Measurements from ENCODE around the gene TVP23C. TPM values are rescaled to one million over a fixed set of nuclear protein-coding genes. Genes with fewer than 3 reads are reported as not detected.

TVP23C gene
- total and polyA plus RNA-seq, 9 of the 15 experiments (the other 6 are each of a cell fraction or from before 2014, with no cell fraction given), result 5.7 to 16.8 (median 8.2) TPM

- no peaks in the 10 kb centered on the region for H3K27me3 ChIP-seq (ENCODE audit: control insufficient read depth in 2 of 2, insufficient read depth in 2 of 2, low read length in 2 of 2)
- TF ChIP-seq, protein P1, sequence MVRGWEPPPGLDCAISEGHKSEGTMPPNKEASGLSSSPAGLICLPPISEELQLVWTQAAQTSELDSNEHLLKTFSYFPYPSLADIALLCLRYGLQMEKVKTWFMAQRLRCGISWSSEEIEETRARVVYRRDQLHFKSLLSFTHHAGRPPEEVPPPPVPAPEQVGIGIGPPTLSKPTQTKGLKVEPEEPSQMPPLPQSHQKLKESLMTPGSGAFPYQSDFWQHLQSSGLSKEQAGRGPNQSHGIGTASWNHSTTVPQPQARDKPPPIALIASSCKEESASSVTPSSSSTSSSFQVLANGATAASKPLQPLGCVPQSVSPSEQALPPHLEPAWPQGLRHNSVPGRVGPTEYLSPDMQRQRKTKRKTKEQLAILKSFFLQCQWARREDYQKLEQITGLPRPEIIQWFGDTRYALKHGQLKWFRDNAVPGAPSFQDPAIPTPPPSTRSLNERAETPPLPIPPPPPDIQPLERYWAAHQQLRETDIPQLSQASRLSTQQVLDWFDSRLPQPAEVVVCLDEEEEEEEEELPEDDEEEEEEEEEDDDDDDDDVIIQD (CRISPR knock-in tag; IDR thresholded peaks at IDR 0.05), result no peak
- TF ChIP-seq ZNF717 (CRISPR knock-in tag; IDR thresholded peaks at IDR 0.05) (no peak), HNRNPL (IDR thresholded peaks at IDR 0.05; ENCODE audit: low read depth, low read length) (no peak), ZNF699 (CRISPR knock-in tag; IDR thresholded peaks at IDR 0.05; ENCODE audit: insufficient replicate concordance) (no peak), ZNF24 (IDR thresholded peaks at IDR 0.05) (no peak), SMAD4 (CRISPR knock-in tag; conservative IDR thresholded peaks at IDR 0.05) (no peak), MEF2D (tag; conservative IDR thresholded peaks at IDR 0.05; ENCODE audit: low read depth) (no peak), JUND (IDR thresholded peaks at IDR 0.05; ENCODE audit: borderline replicate concordance, low read depth, low read length) (no peak), JUND (tag; IDR thresholded peaks at IDR 0.05; ENCODE audit: borderline replicate concordance, low read depth, low read length) (no peak), NEUROD1 (IDR thresholded peaks at IDR 0.05; ENCODE audit: borderline replicate concordance, low read depth, low read length, partially characterized antibody) (no peak), ZNF707 (CRISPR knock-in tag; conservative IDR thresholded peaks at IDR 0.05) (no peak)
- TF ChIP-seq, protein P2, sequence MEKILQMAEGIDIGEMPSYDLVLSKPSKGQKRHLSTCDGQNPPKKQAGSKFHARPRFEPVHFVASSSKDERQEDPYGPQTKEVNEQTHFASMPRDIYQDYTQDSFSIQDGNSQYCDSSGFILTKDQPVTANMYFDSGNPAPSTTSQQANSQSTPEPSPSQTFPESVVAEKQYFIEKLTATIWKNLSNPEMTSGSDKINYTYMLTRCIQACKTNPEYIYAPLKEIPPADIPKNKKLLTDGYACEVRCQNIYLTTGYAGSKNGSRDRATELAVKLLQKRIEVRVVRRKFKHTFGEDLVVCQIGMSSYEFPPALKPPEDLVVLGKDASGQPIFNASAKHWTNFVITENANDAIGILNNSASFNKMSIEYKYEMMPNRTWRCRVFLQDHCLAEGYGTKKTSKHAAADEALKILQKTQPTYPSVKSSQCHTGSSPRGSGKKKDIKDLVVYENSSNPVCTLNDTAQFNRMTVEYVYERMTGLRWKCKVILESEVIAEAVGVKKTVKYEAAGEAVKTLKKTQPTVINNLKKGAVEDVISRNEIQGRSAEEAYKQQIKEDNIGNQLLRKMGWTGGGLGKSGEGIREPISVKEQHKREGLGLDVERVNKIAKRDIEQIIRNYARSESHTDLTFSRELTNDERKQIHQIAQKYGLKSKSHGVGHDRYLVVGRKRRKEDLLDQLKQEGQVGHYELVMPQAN (IDR thresholded peaks at IDR 0.05; ENCODE audit: borderline replicate concordance), result no peak
- TF ChIP-seq, protein P3, sequence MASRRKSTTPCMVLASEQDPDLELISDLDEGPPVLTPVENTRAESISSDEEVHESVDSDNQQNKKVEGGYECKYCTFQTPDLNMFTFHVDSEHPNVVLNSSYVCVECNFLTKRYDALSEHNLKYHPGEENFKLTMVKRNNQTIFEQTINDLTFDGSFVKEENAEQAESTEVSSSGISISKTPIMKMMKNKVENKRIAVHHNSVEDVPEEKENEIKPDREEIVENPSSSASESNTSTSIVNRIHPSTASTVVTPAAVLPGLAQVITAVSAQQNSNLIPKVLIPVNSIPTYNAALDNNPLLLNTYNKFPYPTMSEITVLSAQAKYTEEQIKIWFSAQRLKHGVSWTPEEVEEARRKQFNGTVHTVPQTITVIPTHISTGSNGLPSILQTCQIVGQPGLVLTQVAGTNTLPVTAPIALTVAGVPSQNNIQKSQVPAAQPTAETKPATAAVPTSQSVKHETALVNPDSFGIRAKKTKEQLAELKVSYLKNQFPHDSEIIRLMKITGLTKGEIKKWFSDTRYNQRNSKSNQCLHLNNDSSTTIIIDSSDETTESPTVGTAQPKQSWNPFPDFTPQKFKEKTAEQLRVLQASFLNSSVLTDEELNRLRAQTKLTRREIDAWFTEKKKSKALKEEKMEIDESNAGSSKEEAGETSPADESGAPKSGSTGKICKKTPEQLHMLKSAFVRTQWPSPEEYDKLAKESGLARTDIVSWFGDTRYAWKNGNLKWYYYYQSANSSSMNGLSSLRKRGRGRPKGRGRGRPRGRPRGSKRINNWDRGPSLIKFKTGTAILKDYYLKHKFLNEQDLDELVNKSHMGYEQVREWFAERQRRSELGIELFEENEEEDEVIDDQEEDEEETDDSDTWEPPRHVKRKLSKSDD (conservative IDR thresholded peaks at IDR 0.05; ENCODE audit: low read length), result no peak
- H3K9me3 ChIP-seq (replicated peaks; ENCODE audit: control insufficient read depth, insufficient read depth, low read depth, low read length), result no peaks in the 10 kb centered on the region
- DNase-seq (ENCODE audit: extremely low read depth in 1 of 4, low spot score in 3 of 4) (no peak), ATAC-seq (no peak), FAIRE-seq (no peak)
- BruUV-seq (replicated peaks), result no TSS peak
- 29% methylated on average over 1 of the region's 1 CpG for WGBS (ENCODE audit: insufficient coverage, low coverage, missing lambda C conversion rate)
- no peaks in the 10 kb centered on the region for H4K20me1 ChIP-seq (replicated peaks; ENCODE audit: control insufficient read depth, insufficient read depth, low read length)
- no peak overlapping the region for H3K27ac ChIP-seq (ENCODE audit: extremely low read depth, low read depth, low read length)
- no peak overlapping the region for H3K9ac ChIP-seq (ENCODE audit: insufficient read depth in 1 of 2, low read depth in 2 of 2, low read length in 2 of 2)
- H2AFZ ChIP-seq (ENCODE audit: low read depth, low read length), result no peak overlapping the region
- no peaks in the 10 kb centered on the region for H3K36me3 ChIP-seq (ENCODE audit: control insufficient read depth, insufficient read depth, low read length)
- no peaks in the 10 kb centered on the region; a peak in 1 of 5 replicates for H3K4me1 ChIP-seq (replicated peaks in 1 of 2; ENCODE audit: control insufficient read depth in 2 of 2, insufficient read depth in 2 of 2, low read length in 2 of 2)
- H3K4me3 ChIP-seq, result no peak overlapping the region
- H3K4me2 ChIP-seq (ENCODE audit: insufficient read depth, low read length), result no peak overlapping the region
- ChIA-PET POLR2A (no interaction called here), CTCF (ENCODE audit: low intra/inter-chr PET ratio) (no interaction called here)
- H3K79me2 ChIP-seq (ENCODE audit: control insufficient read depth, insufficient read depth, low read length), result no peaks in the 10 kb centered on the region
- intact Hi-C loops (cut with micrococcal nuclease) (no loop called here), in situ Hi-C loops (cut with MboI) (no loop called here)
- H3K9me1 ChIP-seq (ENCODE audit: control insufficient read depth, insufficient read depth, low read length), result no peaks in the 10 kb centered on the region
These were observed 110.5 kb downstream of the TVP23C start for GRCh38 chr17:15452746-15453145.

Data from K562 (cell line).